Vagina (tissue), 2 donors: ENCODE data around the gene INKA2.

Experiments
- CTCF ChIP-seq, 3 experiments: fragments of 450-650 bp in 2 of 3; fragments of 200-600 bp in 1 of 3; sonication (generic) in 1 of 3; IDR thresholded peaks; one replicate each; pipeline ENCODE4 v1.5.1; 2017 to 2019; ENCODE audit warnings: antibody characterized with exemption in 3 of 3, mild to moderate bottlenecking in 2 of 3, moderate library complexity in 2 of 3
- POLR2A ChIP-seq, 2 donors: fragments of 450-650 bp; IDR thresholded peaks; one replicate each; pipeline ENCODE4 v1.6.1; 2017; ENCODE audit warnings: antibody characterized with exemption in 2 of 2, mild to moderate bottlenecking in 2 of 2, moderate library complexity in 2 of 2
- POLR2AphosphoS5 ChIP-seq, 2 donors: sonication (generic); formaldehyde crosslinking; IDR thresholded peaks; one replicate each; pipeline ENCODE4 v1.9.0; 2017; ENCODE audit warnings: antibody characterized with exemption in 2 of 2, mild to moderate bottlenecking in 2 of 2, low read depth in 1 of 2; ENCODE audit not compliant: insufficient read depth in 1 of 2

GRCh38 chr1:111739194-111739924 is at the start of gene INKA2:
- TF ChIP-seq POLR2A (IDR thresholded peaks at IDR 0.05), result peak; percentile 18 to 77
- no peak for TF ChIP-seq CTCF (IDR thresholded peaks at IDR 0.05)
- peak; percentile 64 to 97 for TF ChIP-seq POLR2AphosphoS5 (IDR thresholded peaks at IDR 0.05; ENCODE audit: insufficient read depth in 1 of 2, low read depth in 1 of 2)
